MM.1S (cell line): ENCODE measurements around the gene FAXDC2.

ENCODE experiments used
- DNase-seq: peaks from one replicate; pipeline ENCODE4 v3.0.0-alpha.2; 2015
- H2AFZ ChIP-seq: fragments of 300-600 bp; sonication (generic); 2 replicates; pipeline ENCODE4 v1.6.0; 2016; ENCODE audit warnings: antibody characterized with exemption, low read length
- H3F3A ChIP-seq: fragments of 300-600 bp; sonication (generic); 2 replicates; pipeline ENCODE4 v1.6.1; 2016; ENCODE audit warnings: mild to moderate bottlenecking, antibody characterized with exemption, low read length, moderate library complexity, mixed read lengths; ENCODE audit not compliant: insufficient read depth
- H3K27ac ChIP-seq: fragments of 300-600 bp; sonication (generic); 2 replicates; pipeline ENCODE4 v1.5.1; 2016; ENCODE audit warnings: mild to moderate bottlenecking, low read length
- H3K27me3 ChIP-seq: fragments of 300-600 bp; sonication (generic); replicated peaks from 2 replicates; pipeline ENCODE4 v1.6.0; 2016; ENCODE audit warnings: low read length; ENCODE audit not compliant: insufficient read depth
- H3K36me3 ChIP-seq: fragments of 300-600 bp; sonication (generic); replicated peaks from 2 replicates; pipeline ENCODE4 v1.6.1; 2016; ENCODE audit warnings: mild to moderate bottlenecking, low read length, mixed read lengths; ENCODE audit not compliant: insufficient read depth
- H3K4me1 ChIP-seq: fragments of 300-600 bp; sonication (generic); 2 replicates; pipeline ENCODE4 v1.6.1; 2016; ENCODE audit warnings: low read length, mixed read lengths
- H3K4me2 ChIP-seq: fragments of 300-600 bp; sonication (generic); 2 replicates; pipeline ENCODE4 v1.6.0; 2016; ENCODE audit warnings: low read depth, low read length
- H3K4me3 ChIP-seq: fragments of 300-600 bp; sonication (generic); 2 replicates; pipeline ENCODE4 v1.5.1; 2016; ENCODE audit warnings: low read length, mixed read lengths
- H3K79me2 ChIP-seq: fragments of 300-600 bp; sonication (generic); 2 replicates; pipeline ENCODE4 v1.6.1; 2016; ENCODE audit warnings: mixed run types, low read length, mixed read lengths
- H3K9ac ChIP-seq: fragments of 300-600 bp; sonication (generic); 2 replicates; pipeline ENCODE4 v1.6.1; 2016; ENCODE audit warnings: low read length, mixed read lengths
- H3K9me2 ChIP-seq: fragments of 300-600 bp; sonication (generic); replicated peaks from 2 replicates; pipeline ENCODE4 v1.6.1; 2016; ENCODE audit warnings: mild to moderate bottlenecking, low read length, mixed read lengths; ENCODE audit not compliant: insufficient read depth
- H3K9me3 ChIP-seq: fragments of 300-600 bp; sonication (generic); replicated peaks from 2 replicates; pipeline ENCODE4 v1.6.1; 2016; ENCODE audit warnings: mild to moderate bottlenecking, low read length, mixed read lengths; ENCODE audit not compliant: insufficient read depth
- H4K20me1 ChIP-seq: fragments of 300-600 bp; sonication (generic); 2 replicates; pipeline ENCODE4 v1.6.1; 2016; ENCODE audit warnings: mild to moderate bottlenecking, low read length, moderate library complexity, mixed read lengths; ENCODE audit not compliant: insufficient read depth
- EZH2 ChIP-seq: fragments of 300-600 bp; sonication (generic); optimal IDR thresholded peaks from 2 replicates; pipeline ENCODE3; 2017; ENCODE audit warnings: low read depth, mild to moderate bottlenecking, antibody characterized with exemption, low read length, mixed read lengths
- EZH2phosphoT487 ChIP-seq: fragments of 300-600 bp; sonication (generic); IDR thresholded peaks from 2 replicates; pipeline ENCODE4 v1.6.1; 2018; ENCODE audit warnings: antibody characterized with exemption, low read length
- TF ChIP-seq, protein P1 (sequence below): fragments of 300-600 bp; sonication (generic); IDR thresholded peaks from 2 replicates; pipeline ENCODE4 v1.5.1; 2016; ENCODE audit warnings: antibody characterized with exemption, low read length, mixed read lengths

FAXDC2 gene

GRCh38 chr5:154841273-154841661 lies 9.1 kb downstream of the FAXDC2 start:
- Histone ChIP-seq H3K9ac (no peak overlapping the region), H3K9me2 (no peaks in the 10 kb centered on the region), H3K4me3 (no peak overlapping the region), H3K27me3 (no peaks in the 10 kb centered on the region), H4K20me1 (no peaks in the 10 kb centered on the region), H3K4me1 (no peaks in the 10 kb centered on the region), H3K9me3 (no peaks in the 10 kb centered on the region), H3K27ac (no peak overlapping the region), H3K36me3 (no peaks in the 10 kb centered on the region), H2AFZ (no peak overlapping the region), H3K4me2 (no peak overlapping the region), H3F3A (no peaks in the 10 kb centered on the region), H3K79me2 (no peaks in the 10 kb centered on the region)
- TF ChIP-seq EZH2phosphoT487 (no peak), EZH2 (no peak)
- TF ChIP-seq, protein P1, sequence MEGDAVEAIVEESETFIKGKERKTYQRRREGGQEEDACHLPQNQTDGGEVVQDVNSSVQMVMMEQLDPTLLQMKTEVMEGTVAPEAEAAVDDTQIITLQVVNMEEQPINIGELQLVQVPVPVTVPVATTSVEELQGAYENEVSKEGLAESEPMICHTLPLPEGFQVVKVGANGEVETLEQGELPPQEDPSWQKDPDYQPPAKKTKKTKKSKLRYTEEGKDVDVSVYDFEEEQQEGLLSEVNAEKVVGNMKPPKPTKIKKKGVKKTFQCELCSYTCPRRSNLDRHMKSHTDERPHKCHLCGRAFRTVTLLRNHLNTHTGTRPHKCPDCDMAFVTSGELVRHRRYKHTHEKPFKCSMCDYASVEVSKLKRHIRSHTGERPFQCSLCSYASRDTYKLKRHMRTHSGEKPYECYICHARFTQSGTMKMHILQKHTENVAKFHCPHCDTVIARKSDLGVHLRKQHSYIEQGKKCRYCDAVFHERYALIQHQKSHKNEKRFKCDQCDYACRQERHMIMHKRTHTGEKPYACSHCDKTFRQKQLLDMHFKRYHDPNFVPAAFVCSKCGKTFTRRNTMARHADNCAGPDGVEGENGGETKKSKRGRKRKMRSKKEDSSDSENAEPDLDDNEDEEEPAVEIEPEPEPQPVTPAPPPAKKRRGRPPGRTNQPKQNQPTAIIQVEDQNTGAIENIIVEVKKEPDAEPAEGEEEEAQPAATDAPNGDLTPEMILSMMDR = no peak
- DNase-seq = no peak

- Histone ChIP-seq H2AFZ (no peak overlapping the region), H3K27ac (no peak overlapping the region), H3K4me2 (no peak overlapping the region), H3K79me2 (no peaks in the 10 kb centered on the region), H4K20me1 (no peaks in the 10 kb centered on the region), H3K9ac (no peak overlapping the region), H3K4me1 (no peaks in the 10 kb centered on the region), H3K9me3 (no peaks in the 10 kb centered on the region), H3K9me2 (no peaks in the 10 kb centered on the region), H3F3A (no peaks in the 10 kb centered on the region), H3K27me3 (no peaks in the 10 kb centered on the region), H3K4me3 (no peak overlapping the region), H3K36me3 (no peaks in the 10 kb centered on the region)
- TF ChIP-seq, protein P1 = no peak
- TF ChIP-seq EZH2 (no peak), EZH2phosphoT487 (no peak)
- no peak for DNase-seq
Observed at GRCh38 chr5:154840435-154841272, 9.7 kb downstream of the FAXDC2 start.

DNA sequence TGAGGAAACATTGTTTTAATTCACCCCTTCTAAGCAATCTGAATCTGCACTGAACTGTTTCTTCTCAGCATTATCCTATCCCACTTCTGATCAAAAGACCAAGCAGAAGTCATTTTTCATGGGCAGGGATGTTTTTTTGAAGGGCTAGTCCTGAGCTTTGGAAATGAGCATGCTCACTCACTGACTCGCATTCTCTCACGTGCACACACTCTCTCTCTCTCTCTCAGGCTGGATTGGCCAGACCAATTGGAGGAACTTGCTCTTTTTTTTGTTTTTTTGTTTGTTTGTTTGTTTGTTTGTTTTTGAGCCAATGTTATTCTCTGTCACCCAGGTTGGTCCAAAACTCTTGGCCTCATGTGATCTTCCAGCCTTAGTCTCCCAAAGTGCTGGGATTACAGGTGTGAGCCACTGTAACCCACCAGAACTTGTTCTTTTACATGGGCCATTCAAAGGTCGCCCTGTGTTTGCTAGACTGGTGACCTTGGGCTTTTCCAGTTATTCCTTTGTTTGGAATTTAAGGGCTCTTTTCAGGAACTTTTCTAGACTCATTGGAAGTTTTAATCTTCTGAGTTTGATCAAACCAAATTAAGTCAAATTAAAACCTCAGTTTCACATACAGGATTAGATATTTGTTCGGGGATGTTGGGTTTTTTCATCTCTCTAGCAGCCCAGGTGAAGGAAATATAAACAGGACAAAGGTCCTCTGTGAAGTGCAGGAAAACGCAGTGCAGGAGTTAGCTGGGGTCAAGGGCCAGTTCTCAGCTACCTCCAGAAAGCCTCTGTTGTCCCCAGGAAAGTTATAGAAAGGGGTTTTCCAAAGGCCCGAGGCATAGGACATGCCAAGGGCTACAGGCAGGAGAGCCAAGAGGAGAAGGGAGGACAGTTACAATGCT lies 13.1 kb downstream of the FAXDC2 start:
- Histone ChIP-seq H3F3A (no peaks in the 10 kb centered on the region), H3K4me1 (0 out of 2 replicates have a peak, but pooled peaks cover 3% of the 10 kb centered on the region), H3K9me3 (no peaks in the 10 kb centered on the region), H3K79me2 (no peaks in the 10 kb centered on the region), H3K27ac (no peak overlapping the region), H3K4me2 (no peak overlapping the region), H3K9ac (no peak overlapping the region), H2AFZ (no peak overlapping the region), H3K9me2 (no peaks in the 10 kb centered on the region), H3K36me3 (no peaks in the 10 kb centered on the region), H3K4me3 (no peak overlapping the region), H3K27me3 (no peaks in the 10 kb centered on the region), H4K20me1 (no peaks in the 10 kb centered on the region)
- no peak for DNase-seq
- TF ChIP-seq, protein P1 = no peak
- TF ChIP-seq EZH2 = no peak
- no peak for TF ChIP-seq EZH2phosphoT487
